Mononuclear cell (primary cell): Measurements from ENCODE around the gene TBC1D22B. TPM values are rescaled to one million over a fixed set of nuclear protein-coding genes. Genes with fewer than 3 reads are reported as not detected.
"Not testable (repeated sequence)": the region's sequence is repeated elsewhere in the genome, so short reads cannot be mapped to it uniquely, and the experiment has no call there.

Experiments
- H3K27me3 ChIP-seq: 2 replicates; pipeline ENCODE4 v1.6.0; 2011; ENCODE audit warnings: low read length, control low read depth; ENCODE audit not compliant: insufficient read depth
- H3K4me1 ChIP-seq: 2 replicates; pipeline ENCODE4 v1.5.1; 2011; ENCODE audit warnings: mild to moderate bottlenecking, low read length, control low read depth; ENCODE audit not compliant: insufficient read depth
- H3K4me3 ChIP-seq: 2 replicates; pipeline ENCODE4 v1.5.1; 2011; ENCODE audit warnings: mild to moderate bottlenecking, low read length, moderate library complexity
- H3K9me3 ChIP-seq: 2 replicates; pipeline ENCODE4 v1.5.1; 2011; ENCODE audit warnings: low read depth, mild to moderate bottlenecking, control low read depth, low read length
- total RNA-seq: library from RNA; depleted of rRNA; stranded (reverse); fragments of >200 nt; gene quantifications from one replicate; pipeline ENCODE4 v1.2.3, GENCODE V29; 2012

The TBC1D22B gene
- total RNA-seq, 1 donor = 5.9 TPM

GRCh38 chr6:37298958-37299357 lies 41.4 kb downstream of the TBC1D22B start:
- Histone ChIP-seq H3K4me1 (peaks cover 6% of the 10 kb centered on the region), H3K4me3 (no peak overlapping the region), H3K9me3 (no peaks in the 10 kb centered on the region), H3K27me3 (no peaks in the 10 kb centered on the region)

- H3K4me3 ChIP-seq = no peak overlapping the region
- no peaks in the 10 kb centered on the region for H3K27me3 ChIP-seq
- H3K9me3 ChIP-seq = no peaks in the 10 kb centered on the region
- peaks cover 6% of the 10 kb centered on the region for H3K4me1 ChIP-seq
Observed at GRCh38 chr6:37299990-37300389, 42.4 kb downstream of the TBC1D22B start.

- no peak overlapping the region for H3K4me3 ChIP-seq
- no peaks in the 10 kb centered on the region for H3K9me3 ChIP-seq
- no peaks in the 10 kb centered on the region for H3K27me3 ChIP-seq
- peaks cover 6% of the 10 kb centered on the region for H3K4me1 ChIP-seq
Observed at GRCh38 chr6:37302086-37302686, 44.6 kb downstream of the TBC1D22B start.

GRCh38 chr6:37303091-37303660 lies 45.6 kb downstream of the TBC1D22B start:
- Histone ChIP-seq H3K4me1 (peaks cover 6% of the 10 kb centered on the region), H3K4me3 (no peak overlapping the region), H3K27me3 (no peaks in the 10 kb centered on the region), H3K9me3 (no peaks in the 10 kb centered on the region)

- Histone ChIP-seq H3K9me3 (no peaks in the 10 kb centered on the region), H3K27me3 (no peaks in the 10 kb centered on the region), H3K4me3 (no peak overlapping the region), H3K4me1 (peaks cover 6% of the 10 kb centered on the region)
Observed at GRCh38 chr6:37303891-37304503, 46.4 kb downstream of the TBC1D22B start.

GRCh38 chr6:37304766-37305165 lies 47.2 kb downstream of the TBC1D22B start:
- H3K9me3 ChIP-seq = no peaks in the 10 kb centered on the region
- H3K4me3 ChIP-seq = no peak overlapping the region
- no peaks in the 10 kb centered on the region for H3K27me3 ChIP-seq
- peaks cover 6% of the 10 kb centered on the region for H3K4me1 ChIP-seq

GRCh38 chr6:37305841-37306425 lies 48.4 kb downstream of the TBC1D22B start:
- Histone ChIP-seq H3K4me1 (peaks cover 6% of the 10 kb centered on the region), H3K4me3 (no peak overlapping the region), H3K9me3 (no peaks in the 10 kb centered on the region), H3K27me3 (no peaks in the 10 kb centered on the region)

- H3K4me1 ChIP-seq = peaks cover 6% of the 10 kb centered on the region
- H3K27me3 ChIP-seq = no peaks in the 10 kb centered on the region
- no peaks in the 10 kb centered on the region for H3K9me3 ChIP-seq
- H3K4me3 ChIP-seq = no peak overlapping the region
Observed at GRCh38 chr6:37306624-37307222, 49.2 kb downstream of the TBC1D22B start.

- H3K9me3 ChIP-seq, H3K27me3 ChIP-seq, H3K4me3 ChIP-seq, H3K4me1 ChIP-seq: not testable (repeated sequence)
Observed at GRCh38 chr6:37307484-37307883, 49.9 kb downstream of the TBC1D22B start.

- H3K27me3 ChIP-seq = no peaks in the 10 kb centered on the region
- no peaks in the 10 kb centered on the region for H3K9me3 ChIP-seq
- no peaks in the 10 kb centered on the region for H3K4me1 ChIP-seq
- H3K4me3 ChIP-seq = no peak overlapping the region
Observed at GRCh38 chr6:37308069-37308815, 50.7 kb downstream of the TBC1D22B start.

GRCh38 chr6:37309046-37309445 lies 51.5 kb downstream of the TBC1D22B start:
- Histone ChIP-seq H3K9me3 (no peaks in the 10 kb centered on the region), H3K27me3 (no peaks in the 10 kb centered on the region)

GRCh38 chr6:37309692-37310091 lies 52.1 kb downstream of the TBC1D22B start:
- Histone ChIP-seq H3K4me3 (no peak overlapping the region), H3K9me3 (no peaks in the 10 kb centered on the region), H3K4me1 (no peaks in the 10 kb centered on the region), H3K27me3 (no peaks in the 10 kb centered on the region)

More at GRCh38 chr6:37309046-37309445, 51.5 kb downstream of the TBC1D22B start:
- H3K4me3 ChIP-seq = no peak overlapping the region
- no peaks in the 10 kb centered on the region for H3K4me1 ChIP-seq

GRCh38 chr6:37310966-37311365 lies 53.4 kb downstream of the TBC1D22B start:
- no peaks in the 10 kb centered on the region for H3K27me3 ChIP-seq
- H3K4me3 ChIP-seq = no peak overlapping the region
- no peaks in the 10 kb centered on the region for H3K4me1 ChIP-seq
- H3K9me3 ChIP-seq = no peaks in the 10 kb centered on the region

- no peak overlapping the region for H3K4me3 ChIP-seq
- no peaks in the 10 kb centered on the region for H3K27me3 ChIP-seq
- H3K9me3 ChIP-seq = no peaks in the 10 kb centered on the region
- no peaks in the 10 kb centered on the region for H3K4me1 ChIP-seq
Observed at GRCh38 chr6:37311741-37312473, 54.3 kb downstream of the TBC1D22B start.
